CD4-positive, alpha-beta memory T cell (primary cell): Measurements from ENCODE around the gene ACOX2. TPM values are rescaled to one million over a fixed set of nuclear protein-coding genes. Genes with fewer than 3 reads are reported as not detected.

ENCODE experiments used
- CTCF ChIA-PET: fragments of 350-600 bp; sonication (Branson Sonifier 250); formaldehyde crosslinking; loops from one replicate; lab custom pipeline; 2021; ENCODE audit warnings: inconsistent platforms; ENCODE audit not compliant: partially characterized antibody; lab: Charles Lee
- POLR2A ChIA-PET: fragments of 350-600 bp; sonication (Branson Sonifier 250); formaldehyde crosslinking; loops from one replicate; lab custom pipeline; 2021; ENCODE audit not compliant: partially characterized antibody; lab: Charles Lee
- DNase-seq, 5 donors: peaks; one replicate each; pipeline versions ENCODE4 v3.0.0 to v3.0.0-alpha.2; 2020 to 2022; ENCODE audit warnings: mixed read lengths in 1 of 5
- H3K27ac ChIP-seq: one replicate; pipeline ENCODE4 v1.7.0; 2013; ENCODE audit warnings: low read depth, low read length
- H3K27me3 ChIP-seq: 2 replicates; pipeline ENCODE4 v1.7.0; 2013; ENCODE audit warnings: mild to moderate bottlenecking, low read length, moderate library complexity; ENCODE audit not compliant: insufficient read depth
- H3K36me3 ChIP-seq: 2 replicates; pipeline ENCODE4 v1.7.0; 2013; ENCODE audit warnings: mild to moderate bottlenecking, low read length, moderate library complexity; ENCODE audit not compliant: insufficient read depth
- H3K4me1 ChIP-seq: 2 replicates; pipeline ENCODE4 v1.7.0; 2013; ENCODE audit warnings: mild to moderate bottlenecking, low read length, moderate library complexity; ENCODE audit not compliant: insufficient read depth
- H3K4me3 ChIP-seq, 2 donors: one replicate each; pipeline ENCODE4 v1.7.0; 2013; ENCODE audit warnings: low read length in 2 of 2, mild to moderate bottlenecking in 1 of 2
- H3K9me3 ChIP-seq, 2 donors: one replicate each; pipeline ENCODE4 v1.7.0; 2013; ENCODE audit warnings: low read length in 2 of 2, control low read depth in 1 of 2; ENCODE audit not compliant: control insufficient read depth in 1 of 2
- H3K27ac Mint-ChIP-seq, 7 donors: one replicate each; pipeline ENCODE4 v1.8.0; 2020 to 2021; ENCODE audit warnings: mixed read lengths in 7 of 7, mild to moderate bottlenecking in 6 of 7, inconsistent platforms in 3 of 7, moderate library complexity in 3 of 7
- H3K27me3 Mint-ChIP-seq, 2 donors: one replicate each; pipeline ENCODE4 v1.8.0; 2020 to 2021; ENCODE audit warnings: mixed read lengths in 2 of 2
- H3K36me3 Mint-ChIP-seq, 2 donors: one replicate each; pipeline ENCODE4 v1.8.0; 2020 to 2021; ENCODE audit warnings: mixed read lengths in 2 of 2, inconsistent platforms in 1 of 2, mild to moderate bottlenecking in 1 of 2
- H3K4me1 Mint-ChIP-seq, 4 donors: one replicate each; pipeline ENCODE4 v1.8.0; 2020 to 2021; ENCODE audit warnings: mixed read lengths in 4 of 4, mild to moderate bottlenecking in 1 of 4
- H3K4me3 Mint-ChIP-seq, 8 donors: one replicate each; pipeline ENCODE4 v1.8.0; 2020 to 2021; ENCODE audit warnings: mixed read lengths in 8 of 8, mild to moderate bottlenecking in 7 of 8, moderate library complexity in 6 of 8, inconsistent platforms in 3 of 8
- H3K9me3 Mint-ChIP-seq, 8 donors: one replicate each; pipeline ENCODE4 v1.8.0; 2020 to 2021; ENCODE audit warnings: mixed read lengths in 8 of 8, mild to moderate bottlenecking in 5 of 8, inconsistent platforms in 3 of 8, moderate library complexity in 1 of 8
- intact Hi-C: fragments of 100-400 bp; cut with micrococcal nuclease; formaldehyde crosslinking; loops from one replicate; pipeline ENCODE4 v1.15.1; 2023
- polyA plus RNA-seq, 2 donors: library from polyadenylated mRNA; unstranded; fragments of 300-500 nt; fragmentation: Illumina TruSeq; gene quantifications; one replicate each; pipeline ENCODE4 v1.2.3, GENCODE V29; 2021
- total RNA-seq, 2 experiments: library from RNA; stranded (reverse); gene quantifications; one replicate each; pipeline ENCODE4 v1.2.3, GENCODE V29; 2021

The ACOX2 gene
- total and polyA plus RNA-seq, 4 experiments from 2014 or later = not detected

DNA sequence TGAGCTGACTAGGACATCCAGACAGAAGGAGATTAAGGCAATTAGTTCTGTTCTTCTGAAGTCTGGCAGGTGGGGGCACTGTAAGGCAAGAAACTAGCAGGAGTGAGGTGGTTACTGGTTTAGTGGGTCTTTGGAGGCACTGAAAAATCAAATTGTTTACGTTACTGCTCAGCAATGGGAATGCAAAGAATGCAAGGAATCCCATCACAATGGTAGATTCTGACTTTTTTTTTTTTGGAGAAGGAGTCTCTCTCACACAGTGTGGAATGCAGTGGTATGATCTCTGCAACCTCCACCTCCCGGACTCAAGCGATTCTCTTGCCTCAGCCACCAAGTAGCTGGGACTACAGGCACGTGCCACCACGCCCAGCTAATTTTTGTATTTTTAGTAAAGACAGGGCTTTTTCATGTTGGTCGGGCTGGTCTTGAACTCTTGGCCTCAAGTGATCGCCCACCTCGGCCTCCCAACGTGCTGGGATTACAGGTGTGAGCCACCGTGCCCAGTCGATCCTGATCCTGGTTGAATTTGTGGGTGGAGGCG lies 23.9 kb upstream of the ACOX2 start:
- ChIA-PET CTCF (interaction anchor here (2.1 kb wide), 1 partner anchor 9 kb away, joined by 9 read pairs; no protein-coding TSS in a partner anchor), POLR2A (no interaction called here)
- no peak for DNase-seq
- intact Hi-C loops = no loop called here
- Histone ChIP-seq H3K9me3 (no peaks in the 10 kb centered on the region), H3K27me3 (no peaks in the 10 kb centered on the region), H3K4me3 (no peak overlapping the region), H3K36me3 (no peaks in the 10 kb centered on the region), H3K4me1 (no peaks in the 10 kb centered on the region), H3K27ac (no peak overlapping the region)
- H3K27me3 Mint-ChIP-seq = peaks cover 2 to 3% of the 10 kb centered on the region in 2 donors
- no peaks in the 10 kb centered on the region for H3K36me3 Mint-ChIP-seq
- H3K4me1 Mint-ChIP-seq = no peaks in the 10 kb centered on the region
- no peak overlapping the region for H3K4me3 Mint-ChIP-seq
- peak overlapping the region in 1 of 7 donors; percentile 43 for H3K27ac Mint-ChIP-seq
- no peaks in the 10 kb centered on the region for H3K9me3 Mint-ChIP-seq

GRCh38 chr3:58559586-58559985 lies 22.6 kb upstream of the ACOX2 start:
- Histone ChIP-seq H3K27me3 (no peaks in the 10 kb centered on the region), H3K36me3 (no peaks in the 10 kb centered on the region), H3K9me3 (no peaks in the 10 kb centered on the region), H3K4me1 (no peaks in the 10 kb centered on the region), H3K27ac (no peak overlapping the region), H3K4me3 (no peak overlapping the region)
- intact Hi-C loops = no loop called here
- DNase-seq = no peak
- H3K27me3 Mint-ChIP-seq = peaks cover 2 to 5% of the 10 kb centered on the region in 2 donors
- H3K4me3 Mint-ChIP-seq = no peak overlapping the region
- H3K9me3 Mint-ChIP-seq = no peaks in the 10 kb centered on the region
- POLR2A ChIA-PET = no interaction called here
- H3K4me1 Mint-ChIP-seq = no peaks in the 10 kb centered on the region
- H3K36me3 Mint-ChIP-seq = no peaks in the 10 kb centered on the region
- H3K27ac Mint-ChIP-seq = no peak overlapping the region
- CTCF ChIA-PET = interaction anchor here (0.7 to 2.1 kb wide), 2 partner anchors 11 to 72 kb away, joined by 3 to 9 read pairs; no protein-coding TSS in a partner anchor

GRCh38 chr3:58557491-58557890 lies 20.5 kb upstream of the ACOX2 start:
- intact Hi-C loops = no loop called here

GRCh38 chr3:58556761-58557221 lies 19.8 kb upstream of the ACOX2 start:
- POLR2A ChIA-PET = no interaction called here
- DNase-seq = no peak
- Mint-ChIP-seq H3K4me1 (no peaks in the 10 kb centered on the region), H3K27me3 (peaks cover 2 to 8% of the 10 kb centered on the region in 2 donors), H3K4me3 (no peak overlapping the region), H3K27ac (no peak overlapping the region), H3K36me3 (no peaks in the 10 kb centered on the region), H3K9me3 (peaks cover 0 to 6% (median 3%) of the 10 kb centered on the region in 8 donors)
- CTCF ChIA-PET = interaction anchor here (1.4 to 5.8 kb wide), 2 partner anchors 11 to 15 kb away, joined by 5 to 54 read pairs; no protein-coding TSS in a partner anchor
- H3K4me3 ChIP-seq = no peak overlapping the region
- H3K27me3 ChIP-seq = no peaks in the 10 kb centered on the region
- H3K9me3 ChIP-seq = no peaks in the 10 kb centered on the region
- intact Hi-C loops = no loop called here
- no peaks in the 10 kb centered on the region for H3K36me3 ChIP-seq
- no peaks in the 10 kb centered on the region for H3K4me1 ChIP-seq
- H3K27ac ChIP-seq = no peak overlapping the region

More at GRCh38 chr3:58557491-58557890, 20.5 kb upstream of the ACOX2 start:
- Mint-ChIP-seq H3K4me1 (no peaks in the 10 kb centered on the region), H3K36me3 (no peaks in the 10 kb centered on the region), H3K27me3 (peaks cover 2 to 5% of the 10 kb centered on the region in 2 donors), H3K9me3 (peaks cover 0 to 2% (median 0%) of the 10 kb centered on the region in 8 donors), H3K4me3 (no peak overlapping the region), H3K27ac (no peak overlapping the region)
- Histone ChIP-seq H3K27me3 (no peaks in the 10 kb centered on the region), H3K27ac (no peak overlapping the region), H3K4me1 (no peaks in the 10 kb centered on the region), H3K9me3 (no peaks in the 10 kb centered on the region), H3K36me3 (no peaks in the 10 kb centered on the region), H3K4me3 (no peak overlapping the region)
- DNase-seq = no peak
- POLR2A ChIA-PET = no interaction called here
- CTCF ChIA-PET = interaction anchor here (1.4 to 5.8 kb wide), 2 partner anchors 11 to 14 kb away, joined by 5 to 54 read pairs; no protein-coding TSS in a partner anchor

DNA sequence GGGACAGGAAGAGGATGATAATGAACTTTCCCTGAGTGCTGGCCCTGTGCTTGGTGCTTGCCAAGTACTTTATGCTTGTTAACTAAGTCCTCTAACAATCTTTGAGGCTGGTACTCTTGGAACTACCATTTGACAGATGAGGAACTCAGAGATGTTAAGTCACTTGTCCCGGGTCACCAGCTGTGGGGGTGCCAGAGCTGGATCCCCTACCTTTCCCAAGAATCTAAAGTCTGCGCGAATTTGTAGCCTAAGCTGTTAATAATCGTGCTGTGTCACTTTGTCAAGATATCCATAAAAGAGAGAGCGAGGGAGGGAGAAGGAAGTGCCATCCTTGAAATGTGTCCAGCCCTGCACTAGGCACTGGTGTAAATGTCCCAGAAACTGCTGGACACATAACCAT lies 19.0 kb upstream of the ACOX2 start:
- CTCF ChIA-PET = interaction anchor here (5.8 kb wide), 1 partner anchor 12 kb away, joined by 54 read pairs; no protein-coding TSS in a partner anchor
- Mint-ChIP-seq H3K27me3 (peaks cover 0 to 8% of the 10 kb centered on the region in 2 donors), H3K36me3 (no peaks in the 10 kb centered on the region), H3K4me1 (no peaks in the 10 kb centered on the region), H3K4me3 (no peak overlapping the region), H3K9me3 (peaks cover 0 to 11% (median 6%) of the 10 kb centered on the region in 8 donors), H3K27ac (no peak overlapping the region)
- H3K27me3 ChIP-seq = no peaks in the 10 kb centered on the region
- no peak for DNase-seq
- intact Hi-C loops = no loop called here
- POLR2A ChIA-PET = no interaction called here
- no peaks in the 10 kb centered on the region for H3K9me3 ChIP-seq
- no peaks in the 10 kb centered on the region for H3K4me1 ChIP-seq
- no peak overlapping the region for H3K4me3 ChIP-seq
- no peaks in the 10 kb centered on the region for H3K36me3 ChIP-seq
- H3K27ac ChIP-seq = no peak overlapping the region

DNA sequence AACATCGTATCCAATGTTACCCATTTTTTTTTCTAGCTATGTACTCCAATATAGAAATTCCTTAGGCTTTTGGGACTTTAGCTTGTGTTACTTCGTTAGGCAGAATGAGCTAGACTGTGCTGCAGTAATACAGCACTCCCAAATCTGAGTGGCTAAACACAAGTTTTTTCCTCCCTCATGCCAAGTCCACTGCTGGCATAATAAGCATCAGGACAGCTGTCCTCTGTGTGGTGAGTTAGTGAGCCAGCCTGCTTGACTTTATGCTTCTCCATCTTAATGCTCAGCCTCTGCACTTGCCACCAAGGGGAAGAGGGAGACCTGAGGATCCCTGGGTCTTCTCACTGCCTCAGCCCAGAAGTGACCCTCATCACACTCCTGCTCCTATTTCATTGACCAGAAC lies 18.2 kb upstream of the ACOX2 start:
- no peaks in the 10 kb centered on the region for H3K36me3 Mint-ChIP-seq
- no peaks in the 10 kb centered on the region for H3K9me3 ChIP-seq
- H3K36me3 ChIP-seq = no peaks in the 10 kb centered on the region
- no peaks in the 10 kb centered on the region for H3K4me1 Mint-ChIP-seq
- intact Hi-C loops = no loop called here
- H3K4me3 ChIP-seq = no peak overlapping the region
- H3K27ac Mint-ChIP-seq = no peak overlapping the region
- no peak overlapping the region for H3K27ac ChIP-seq
- H3K4me1 ChIP-seq = no peaks in the 10 kb centered on the region
- ChIA-PET POLR2A (no interaction called here), CTCF (interaction anchor here (5.8 kb wide), 1 partner anchor 13 kb away, joined by 54 read pairs; no protein-coding TSS in a partner anchor)
- peaks cover 0 to 11% (median 6%) of the 10 kb centered on the region in 8 donors for H3K9me3 Mint-ChIP-seq
- no peak overlapping the region for H3K4me3 Mint-ChIP-seq
- no peaks in the 10 kb centered on the region for H3K27me3 ChIP-seq
- no peak for DNase-seq
- peaks cover 0 to 8% of the 10 kb centered on the region in 2 donors for H3K27me3 Mint-ChIP-seq

- peaks cover 0 to 8% of the 10 kb centered on the region in 2 donors for H3K27me3 Mint-ChIP-seq
- H3K4me3 Mint-ChIP-seq = no peak overlapping the region
- Histone ChIP-seq H3K4me1 (no peaks in the 10 kb centered on the region), H3K9me3 (no peaks in the 10 kb centered on the region), H3K36me3 (no peaks in the 10 kb centered on the region), H3K27me3 (no peaks in the 10 kb centered on the region), H3K27ac (no peak overlapping the region), H3K4me3 (no peak overlapping the region)
- peaks cover 0 to 11% (median 6%) of the 10 kb centered on the region in 8 donors for H3K9me3 Mint-ChIP-seq
- intact Hi-C loops = no loop called here
- ChIA-PET POLR2A (no interaction called here), CTCF (no interaction called here)
- no peaks in the 10 kb centered on the region for H3K36me3 Mint-ChIP-seq
- no peak for DNase-seq
- H3K27ac Mint-ChIP-seq = no peak overlapping the region
- no peaks in the 10 kb centered on the region for H3K4me1 Mint-ChIP-seq
Observed at GRCh38 chr3:58553003-58553402, 16.0 kb upstream of the ACOX2 start.
